Activated CD4-positive, alpha-beta memory T cell treated with anti-CD3 and anti-CD28 coated beads for 36 hours (primary cell): ENCODE results near the gene CCDC169. TPM values are rescaled to one million over a fixed set of nuclear protein-coding genes. Genes with fewer than 3 reads are reported as not detected.

Experiments
- CTCF ChIA-PET: fragments of 350-600 bp; sonication (Branson Sonifier 250); formaldehyde crosslinking; loops from one replicate; lab custom pipeline; 2021; ENCODE audit warnings: antibody characterized with exemption, inconsistent platforms; lab: Charles Lee
- POLR2A ChIA-PET: fragments of 350-600 bp; sonication (Branson Sonifier 250); formaldehyde crosslinking; loops from one replicate; lab custom pipeline; 2021; ENCODE audit warnings: antibody characterized with exemption; lab: Charles Lee
- DNase-seq: peaks from one replicate; pipeline ENCODE4 v3.0.0-alpha.2; 2020
- H3K27ac Mint-ChIP-seq: one replicate; pipeline ENCODE4 v1.8.0; 2021; ENCODE audit warnings: mixed read lengths
- H3K27me3 Mint-ChIP-seq: one replicate; pipeline ENCODE4 v1.8.0; 2021; ENCODE audit warnings: mixed read lengths
- H3K36me3 Mint-ChIP-seq: one replicate; pipeline ENCODE4 v1.8.0; 2021; ENCODE audit warnings: mixed read lengths
- H3K4me1 Mint-ChIP-seq: one replicate; pipeline ENCODE4 v1.8.0; 2021; ENCODE audit warnings: low read depth, mixed read lengths
- H3K4me3 Mint-ChIP-seq: one replicate; pipeline ENCODE4 v1.8.0; 2021; ENCODE audit warnings: mild to moderate bottlenecking, mixed read lengths
- H3K9me3 Mint-ChIP-seq: one replicate; pipeline ENCODE4 v1.8.0; 2021; ENCODE audit warnings: mixed read lengths
- intact Hi-C: fragments of 100-400 bp; cut with micrococcal nuclease; formaldehyde crosslinking; loops from one replicate; pipeline ENCODE4 v1.15.1; 2023
- total RNA-seq, 2 experiments: library from RNA; stranded (reverse); gene quantifications; one replicate each; pipeline ENCODE4 v1.2.3, GENCODE V29; 2021

Gene CCDC169
- total RNA-seq, 2 experiments from 2014 or later: 0.69 to 1.1 TPM

DNA sequence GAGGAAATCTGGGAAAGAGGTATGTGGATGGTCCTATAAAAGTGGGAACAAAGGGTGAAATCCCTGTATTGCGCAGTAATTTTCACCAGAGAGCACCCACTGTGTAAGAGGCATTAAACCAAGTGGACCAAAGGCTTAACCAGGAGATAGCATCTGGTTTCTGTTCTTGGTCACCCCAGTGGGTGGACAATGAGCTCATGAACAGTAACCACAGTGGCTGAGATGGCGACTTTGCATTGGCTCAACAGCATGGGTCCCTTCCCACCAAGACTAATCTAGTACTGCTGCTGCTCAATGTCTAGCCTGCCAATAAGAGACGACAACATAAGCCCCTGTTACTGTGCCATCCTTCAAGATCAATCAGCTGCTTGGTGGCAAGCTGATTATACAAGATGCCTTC is 36.6 kb downstream of the CCDC169 start:
- CTCF ChIA-PET: interaction anchor here (1.0 kb wide), 1 partner anchor 22 kb away, joined by 5 read pairs; no protein-coding TSS in a partner anchor
- peaks cover 4% of the 10 kb centered on the region for H3K27me3 Mint-ChIP-seq
- H3K9me3 Mint-ChIP-seq: no peaks in the 10 kb centered on the region
- no peak for DNase-seq
- no peak overlapping the region for H3K4me3 Mint-ChIP-seq
- no peaks in the 10 kb centered on the region for H3K4me1 Mint-ChIP-seq
- H3K27ac Mint-ChIP-seq: no peak overlapping the region
- intact Hi-C loops: no loop called here
- POLR2A ChIA-PET: no interaction called here
- H3K36me3 Mint-ChIP-seq: no peaks in the 10 kb centered on the region

DNA sequence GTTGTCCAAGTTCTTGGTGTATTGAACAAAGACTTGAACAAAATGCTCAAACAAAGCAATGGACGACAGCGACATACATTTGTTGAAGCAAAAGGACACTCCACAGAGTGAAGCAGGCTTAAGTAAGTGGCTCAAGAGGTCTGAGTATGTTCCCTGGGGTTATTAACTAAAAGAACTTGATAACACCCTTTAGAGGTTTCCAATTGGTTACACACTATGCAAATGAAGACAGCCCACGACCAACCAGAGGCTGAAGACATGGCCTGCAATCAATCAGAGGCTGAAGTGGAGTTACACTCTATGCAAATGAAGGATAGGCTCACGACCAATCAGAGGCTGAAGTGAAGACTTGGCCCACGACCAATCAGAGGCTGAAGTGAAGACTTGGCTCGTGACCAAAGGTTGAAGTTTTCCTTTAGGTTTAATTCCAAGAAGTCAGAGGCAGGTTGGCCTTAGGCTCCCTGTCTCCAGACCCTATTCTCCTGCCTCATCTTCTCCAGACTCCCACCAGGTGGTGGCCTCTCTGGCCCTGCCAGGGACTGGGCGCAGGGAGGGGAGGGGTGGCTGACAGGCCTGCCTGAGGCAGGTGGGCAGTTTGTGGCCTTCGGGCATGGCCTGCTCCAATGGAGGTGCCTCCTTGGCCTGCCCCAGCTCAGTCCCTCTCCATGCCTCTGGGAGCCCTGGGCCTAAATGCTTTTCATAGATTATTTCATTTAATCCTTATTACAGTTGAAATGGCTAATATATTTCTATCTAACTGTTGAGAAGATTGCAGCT is 38.1 kb downstream of the CCDC169 start:
- ChIA-PET POLR2A (no interaction called here), CTCF (interaction anchor here (0.5 to 1.0 kb wide), 2 partner anchors 21 to 23 kb away, joined by 3 to 5 read pairs; no protein-coding TSS in a partner anchor)
- no peaks in the 10 kb centered on the region for H3K9me3 Mint-ChIP-seq
- intact Hi-C loops: no loop called here
- no peaks in the 10 kb centered on the region for H3K4me1 Mint-ChIP-seq
- H3K36me3 Mint-ChIP-seq: no peaks in the 10 kb centered on the region
- no peak for DNase-seq
- H3K4me3 Mint-ChIP-seq: no peak overlapping the region
- peaks cover 3% of the 10 kb centered on the region for H3K27me3 Mint-ChIP-seq
- no peak overlapping the region for H3K27ac Mint-ChIP-seq

DNA sequence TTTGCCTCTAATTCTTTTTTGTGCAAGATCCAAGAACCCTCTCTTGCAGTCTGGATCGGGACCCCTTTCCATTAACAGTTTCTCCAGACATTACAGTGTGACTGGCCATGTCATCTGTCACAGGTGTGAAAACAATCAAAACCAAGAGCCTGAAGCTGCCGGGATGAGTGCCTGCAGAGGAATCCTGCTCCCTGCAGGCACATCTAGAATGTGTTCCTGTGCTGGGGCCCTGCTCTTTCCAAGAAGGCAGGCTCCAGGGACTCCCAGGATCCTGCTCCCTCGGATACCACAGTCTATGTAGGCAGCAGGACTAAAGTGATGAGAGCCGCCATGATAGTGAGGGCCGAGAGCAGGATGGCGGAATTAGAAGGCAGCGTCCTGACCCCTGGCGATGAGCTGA is 38.8 kb downstream of the CCDC169 start:
- ChIA-PET POLR2A (no interaction called here), CTCF (no interaction called here)
- no peak overlapping the region for H3K4me3 Mint-ChIP-seq
- H3K27ac Mint-ChIP-seq: no peak overlapping the region
- H3K36me3 Mint-ChIP-seq: no peaks in the 10 kb centered on the region
- H3K4me1 Mint-ChIP-seq: no peaks in the 10 kb centered on the region
- DNase-seq: no peak
- no peaks in the 10 kb centered on the region for H3K9me3 Mint-ChIP-seq
- peaks cover 3% of the 10 kb centered on the region for H3K27me3 Mint-ChIP-seq
- intact Hi-C loops: no loop called here

DNA sequence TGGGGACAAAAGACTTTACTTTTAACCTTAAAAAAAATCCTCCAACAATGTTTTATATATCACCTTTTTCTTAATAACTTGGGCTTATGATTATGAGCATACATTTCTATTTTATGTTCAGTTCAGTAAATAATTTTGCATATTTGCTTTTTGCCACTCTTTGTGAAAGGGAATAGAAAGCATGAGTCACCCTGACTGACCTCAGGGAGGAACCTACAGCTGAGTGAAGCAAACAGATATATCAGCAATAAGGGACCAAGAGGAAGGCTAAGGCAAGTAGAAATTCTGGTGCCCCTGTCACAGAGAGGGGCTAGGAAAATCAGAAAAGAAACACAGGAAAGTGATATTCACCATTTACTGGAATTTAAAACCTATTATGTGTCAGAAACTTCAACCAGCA is 46.1 kb downstream of the CCDC169 start:
- no peak for DNase-seq
- intact Hi-C loops: no loop called here
- Mint-ChIP-seq H3K36me3 (no peaks in the 10 kb centered on the region), H3K27ac (no peak overlapping the region), H3K9me3 (no peaks in the 10 kb centered on the region), H3K4me1 (no peaks in the 10 kb centered on the region), H3K27me3 (peaks cover 6% of the 10 kb centered on the region), H3K4me3 (no peak overlapping the region)
- CTCF ChIA-PET: no interaction called here
- POLR2A ChIA-PET: no interaction called here

DNA sequence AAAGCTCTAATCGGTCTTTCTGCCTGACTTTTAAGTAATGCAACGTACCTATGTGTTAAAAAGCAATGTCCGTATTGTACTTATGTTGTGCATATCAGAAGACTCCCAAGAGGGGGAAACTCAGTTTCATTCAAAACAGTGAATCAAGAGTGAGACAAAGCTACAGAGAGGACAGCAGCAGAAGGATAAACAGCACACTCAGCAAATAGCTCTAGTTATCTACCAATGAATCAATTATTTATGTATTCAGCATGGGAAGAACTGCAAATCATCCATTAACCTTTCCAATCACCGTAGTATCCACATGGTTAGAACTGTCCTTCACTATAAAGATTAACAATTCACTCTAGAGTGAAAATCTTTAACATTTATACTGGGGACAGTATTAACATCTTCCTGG is 46.6 kb downstream of the CCDC169 start:
- Mint-ChIP-seq H3K9me3 (no peaks in the 10 kb centered on the region), H3K27me3 (peaks cover 5% of the 10 kb centered on the region), H3K36me3 (no peaks in the 10 kb centered on the region), H3K27ac (no peak overlapping the region), H3K4me1 (no peaks in the 10 kb centered on the region), H3K4me3 (no peak overlapping the region)
- DNase-seq: no peak
- intact Hi-C loops: no loop called here
- CTCF ChIA-PET: no interaction called here
- POLR2A ChIA-PET: no interaction called here

DNA sequence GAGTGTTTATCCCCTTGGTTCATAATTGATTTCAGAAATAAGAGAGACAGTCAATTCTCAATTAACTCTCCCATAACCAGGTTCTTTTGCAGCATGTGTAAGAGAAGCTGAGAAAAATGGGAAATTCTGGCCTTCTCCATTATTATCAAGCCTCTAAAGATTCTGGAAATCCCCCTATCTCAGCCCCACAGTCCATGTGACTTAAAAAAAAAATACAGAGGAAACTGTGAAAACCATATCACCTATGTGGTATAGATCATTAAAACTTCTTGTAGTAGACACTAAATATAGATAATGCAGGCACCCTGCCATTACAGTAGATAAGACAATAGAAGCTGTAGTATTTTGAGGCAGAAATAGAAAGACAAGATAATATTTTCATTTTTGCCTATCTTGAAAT is 48.9 kb downstream of the CCDC169 start:
- DNase-seq: no peak
- POLR2A ChIA-PET: no interaction called here
- CTCF ChIA-PET: no interaction called here
- intact Hi-C loops: no loop called here
- peaks cover 3% of the 10 kb centered on the region for H3K27me3 Mint-ChIP-seq
- no peaks in the 10 kb centered on the region for H3K36me3 Mint-ChIP-seq
- no peaks in the 10 kb centered on the region for H3K4me1 Mint-ChIP-seq
- no peak overlapping the region for H3K4me3 Mint-ChIP-seq
- H3K9me3 Mint-ChIP-seq: no peaks in the 10 kb centered on the region
- no peak overlapping the region for H3K27ac Mint-ChIP-seq

DNA sequence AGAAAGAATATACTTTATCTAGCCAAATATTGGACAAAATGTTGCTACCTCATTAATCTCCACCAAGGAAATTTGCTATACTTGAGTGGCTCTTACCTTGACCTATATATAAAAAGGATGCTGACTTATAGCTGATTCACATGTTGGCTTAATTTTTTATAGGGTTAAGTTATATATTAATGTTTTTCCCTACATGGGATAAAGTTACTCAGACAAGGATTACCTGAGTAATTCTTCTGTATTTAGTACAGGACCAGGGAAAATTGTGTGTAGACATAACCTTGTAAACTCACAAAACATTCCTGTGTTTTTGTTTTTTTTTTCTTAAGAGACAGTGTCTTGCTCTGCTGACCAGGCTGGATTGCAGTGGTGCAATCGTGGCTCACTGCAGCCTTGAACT is 52.6 kb downstream of the CCDC169 start:
- H3K27me3 Mint-ChIP-seq: peaks cover 3% of the 10 kb centered on the region
- H3K36me3 Mint-ChIP-seq: no peaks in the 10 kb centered on the region

DNA sequence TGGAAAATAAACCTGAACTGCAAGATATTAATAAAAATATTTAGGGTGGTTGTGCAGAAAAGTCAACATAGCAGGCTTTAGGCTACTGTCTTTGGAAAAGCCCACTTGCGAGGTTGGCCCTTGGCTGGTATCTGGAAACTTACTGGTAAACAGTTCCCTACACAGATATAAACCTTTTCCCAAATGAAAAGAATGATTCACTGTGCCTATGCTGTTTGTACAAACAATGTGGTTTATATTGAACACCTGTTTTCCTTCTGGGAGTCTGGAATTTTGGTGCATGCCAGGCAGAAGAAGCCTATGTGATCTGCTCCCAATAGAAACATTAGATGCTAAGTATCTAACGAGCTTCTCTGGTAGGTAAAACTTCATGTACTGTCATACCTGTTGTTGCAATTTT is 53.5 kb downstream of the CCDC169 start:
- ChIA-PET POLR2A (no interaction called here), CTCF (no interaction called here)
- H3K36me3 Mint-ChIP-seq: no peaks in the 10 kb centered on the region
- no peak for DNase-seq
- no peaks in the 10 kb centered on the region for H3K9me3 Mint-ChIP-seq
- no peaks in the 10 kb centered on the region for H3K27me3 Mint-ChIP-seq
- no peaks in the 10 kb centered on the region for H3K4me1 Mint-ChIP-seq
- intact Hi-C loops: no loop called here
- H3K4me3 Mint-ChIP-seq: no peak overlapping the region
- H3K27ac Mint-ChIP-seq: no peak overlapping the region

More for the DNA sequence above, 52.6 kb downstream of the CCDC169 start:
- DNase-seq: no peak
- no peak overlapping the region for H3K27ac Mint-ChIP-seq
- CTCF ChIA-PET: no interaction called here
- no peaks in the 10 kb centered on the region for H3K9me3 Mint-ChIP-seq
- intact Hi-C loops: no loop called here
- H3K4me3 Mint-ChIP-seq: no peak overlapping the region
- H3K4me1 Mint-ChIP-seq: no peaks in the 10 kb centered on the region
- POLR2A ChIA-PET: no interaction called here

DNA sequence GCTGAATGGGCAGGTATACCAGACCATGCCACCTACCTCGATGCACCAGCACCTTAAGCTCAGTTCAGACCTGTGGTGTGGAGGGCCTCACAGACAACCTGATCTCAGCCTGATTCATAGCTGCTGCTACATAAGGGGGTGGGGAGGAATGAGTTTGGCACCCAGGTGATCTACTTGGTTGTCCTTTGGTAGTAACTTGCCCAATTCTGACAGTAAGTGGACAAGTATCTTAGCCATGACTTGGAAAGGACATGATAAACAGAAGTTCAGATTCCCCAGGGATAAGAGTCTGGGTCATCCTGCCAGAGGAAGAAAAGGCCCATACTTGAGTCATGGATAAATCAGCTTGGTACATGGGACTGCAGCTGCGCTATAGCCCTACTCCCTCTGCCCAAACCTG is 54.9 kb downstream of the CCDC169 start:
- intact Hi-C loops: no loop called here
- H3K4me3 Mint-ChIP-seq: no peak overlapping the region
- H3K36me3 Mint-ChIP-seq: no peaks in the 10 kb centered on the region
- no peaks in the 10 kb centered on the region for H3K27me3 Mint-ChIP-seq
- no peaks in the 10 kb centered on the region for H3K9me3 Mint-ChIP-seq
- H3K4me1 Mint-ChIP-seq: no peaks in the 10 kb centered on the region
- POLR2A ChIA-PET: no interaction called here
- CTCF ChIA-PET: no interaction called here
- no peak overlapping the region for H3K27ac Mint-ChIP-seq
- DNase-seq: no peak

DNA sequence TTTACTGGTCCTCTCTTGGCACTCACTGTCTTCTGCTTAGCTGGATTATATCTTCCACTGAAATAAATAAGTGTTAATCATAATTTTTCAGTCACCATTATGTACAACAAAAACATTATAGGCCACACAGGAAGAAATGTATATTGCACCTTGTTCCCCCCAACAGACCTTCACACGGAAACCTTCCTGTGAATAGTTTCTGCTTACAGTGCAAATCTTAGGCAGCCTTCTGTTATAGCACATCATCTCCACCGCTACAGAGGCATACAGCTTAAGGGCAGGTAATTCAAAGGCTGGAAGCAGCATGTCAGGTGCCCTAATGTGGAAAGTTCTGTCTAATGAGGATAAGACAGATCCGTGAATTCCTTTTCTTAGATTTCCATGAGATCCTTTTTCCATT is 66.4 kb downstream of the CCDC169 start:
- POLR2A ChIA-PET: no interaction called here

DNA sequence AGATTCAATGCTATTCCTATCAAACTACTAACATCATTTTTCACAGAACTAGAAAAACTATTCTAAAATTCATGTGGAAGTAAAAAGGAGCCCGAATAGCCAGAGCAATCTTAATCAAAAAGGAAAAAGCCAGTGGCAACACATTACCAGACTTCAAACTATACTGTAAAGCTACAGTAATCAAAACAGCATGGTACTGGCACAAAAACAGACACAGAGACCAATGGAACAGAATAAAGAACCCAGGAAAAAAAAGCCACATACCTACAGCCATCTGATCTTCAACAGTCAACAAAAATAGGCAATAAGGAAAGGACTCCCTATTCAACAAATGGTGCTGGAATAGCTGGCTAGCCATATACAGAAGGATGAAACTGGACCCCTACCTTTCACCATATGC is 72.9 kb downstream of the CCDC169 start:
- no peak for DNase-seq
- Mint-ChIP-seq H3K4me1 (no peaks in the 10 kb centered on the region), H3K27ac (no peak overlapping the region), H3K4me3 (no peak overlapping the region), H3K27me3 (no peaks in the 10 kb centered on the region), H3K9me3 (peaks cover 15% of the 10 kb centered on the region), H3K36me3 (no peaks in the 10 kb centered on the region)
- ChIA-PET CTCF (no interaction called here), POLR2A (no interaction called here)
- intact Hi-C loops: no loop called here

More for the DNA sequence above, 66.4 kb downstream of the CCDC169 start:
- Mint-ChIP-seq H3K9me3 (peaks cover 8% of the 10 kb centered on the region), H3K4me3 (no peak overlapping the region), H3K36me3 (no peaks in the 10 kb centered on the region), H3K27ac (no peak overlapping the region), H3K4me1 (no peaks in the 10 kb centered on the region), H3K27me3 (peaks cover 5% of the 10 kb centered on the region)
- intact Hi-C loops: no loop called here
- no peak for DNase-seq
- CTCF ChIA-PET: no interaction called here

DNA sequence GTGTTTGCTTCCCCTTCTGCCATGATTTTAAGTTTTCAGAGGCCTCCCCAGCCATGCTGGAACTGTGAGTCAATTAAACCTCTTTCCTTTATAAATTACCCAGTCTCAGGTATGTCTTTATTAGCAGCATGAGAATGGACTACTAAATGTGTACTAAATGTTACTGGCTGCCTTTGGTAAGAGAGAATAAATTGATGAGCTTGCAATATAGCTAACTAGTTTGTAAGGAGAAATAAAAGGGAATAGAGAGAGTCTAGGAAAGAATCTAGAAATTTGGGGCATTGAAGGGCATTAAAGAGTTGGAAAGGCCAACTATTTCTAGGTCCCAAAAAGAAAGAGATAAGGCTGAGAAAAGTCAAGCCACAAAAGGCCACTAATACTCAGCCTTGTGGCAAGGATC is 77.7 kb downstream of the CCDC169 start:
- H3K4me1 Mint-ChIP-seq: no peaks in the 10 kb centered on the region
- H3K27me3 Mint-ChIP-seq: no peaks in the 10 kb centered on the region
- POLR2A ChIA-PET: no interaction called here
- CTCF ChIA-PET: no interaction called here
- H3K4me3 Mint-ChIP-seq: no peak overlapping the region
- H3K9me3 Mint-ChIP-seq: peaks cover 9% of the 10 kb centered on the region
- H3K27ac Mint-ChIP-seq: no peak overlapping the region
- no peak for DNase-seq
- H3K36me3 Mint-ChIP-seq: no peaks in the 10 kb centered on the region
- intact Hi-C loops: no loop called here

DNA sequence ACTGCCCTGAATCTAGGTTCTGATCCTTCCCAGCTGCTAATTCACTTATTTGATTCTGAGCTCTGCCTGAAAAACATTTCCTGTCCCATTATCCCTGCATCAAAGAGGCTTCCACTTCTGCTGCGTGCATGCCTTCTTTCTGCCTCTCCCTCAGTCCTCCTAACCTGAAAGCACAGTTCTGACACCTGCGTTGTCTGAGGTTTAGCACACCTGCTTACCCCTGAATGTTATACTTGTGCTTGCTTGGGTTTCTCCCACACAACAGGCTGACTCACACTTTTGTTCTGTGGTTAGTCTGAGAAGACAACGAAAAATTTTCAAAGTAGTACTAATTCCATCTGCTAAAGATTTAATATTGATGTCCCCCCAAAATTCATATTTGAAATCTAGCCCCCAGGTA is 80.2 kb downstream of the CCDC169 start:
- ChIA-PET CTCF (no interaction called here), POLR2A (no interaction called here)
- Mint-ChIP-seq H3K4me1 (no peaks in the 10 kb centered on the region), H3K27ac (no peak overlapping the region), H3K27me3 (no peaks in the 10 kb centered on the region), H3K4me3 (no peak overlapping the region), H3K9me3 (no peaks in the 10 kb centered on the region), H3K36me3 (no peaks in the 10 kb centered on the region)
- no peak for DNase-seq
- intact Hi-C loops: no loop called here
